ENCODE results near the gene TYSND1.

GRCh38 chr10:70093335-70093944 lies 53.1 kb downstream of the TYSND1 start:
- TF ChIP-seq, protein P1, sequence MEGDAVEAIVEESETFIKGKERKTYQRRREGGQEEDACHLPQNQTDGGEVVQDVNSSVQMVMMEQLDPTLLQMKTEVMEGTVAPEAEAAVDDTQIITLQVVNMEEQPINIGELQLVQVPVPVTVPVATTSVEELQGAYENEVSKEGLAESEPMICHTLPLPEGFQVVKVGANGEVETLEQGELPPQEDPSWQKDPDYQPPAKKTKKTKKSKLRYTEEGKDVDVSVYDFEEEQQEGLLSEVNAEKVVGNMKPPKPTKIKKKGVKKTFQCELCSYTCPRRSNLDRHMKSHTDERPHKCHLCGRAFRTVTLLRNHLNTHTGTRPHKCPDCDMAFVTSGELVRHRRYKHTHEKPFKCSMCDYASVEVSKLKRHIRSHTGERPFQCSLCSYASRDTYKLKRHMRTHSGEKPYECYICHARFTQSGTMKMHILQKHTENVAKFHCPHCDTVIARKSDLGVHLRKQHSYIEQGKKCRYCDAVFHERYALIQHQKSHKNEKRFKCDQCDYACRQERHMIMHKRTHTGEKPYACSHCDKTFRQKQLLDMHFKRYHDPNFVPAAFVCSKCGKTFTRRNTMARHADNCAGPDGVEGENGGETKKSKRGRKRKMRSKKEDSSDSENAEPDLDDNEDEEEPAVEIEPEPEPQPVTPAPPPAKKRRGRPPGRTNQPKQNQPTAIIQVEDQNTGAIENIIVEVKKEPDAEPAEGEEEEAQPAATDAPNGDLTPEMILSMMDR (conservative IDR thresholded peaks at IDR 0.05; ENCODE audit: low read length) = no peak
- TF ChIP-seq EZH2phosphoT487 (IDR thresholded peaks at IDR 0.05; ENCODE audit: borderline replicate concordance) = no peak

Data from Loucy (cell line).